Activated CD8-positive, alpha-beta memory T cell treated with anti-CD3 and anti-CD28 coated beads for 1 hour (primary cell): ENCODE results near the gene FOXO3.
"Not testable (repeated sequence)": the region's sequence is repeated elsewhere in the genome, so short reads cannot be mapped to it uniquely, and the experiment has no call there.

Experiments
- DNase-seq, 2 donors: peaks; one replicate each; pipeline ENCODE4 v3.0.0-alpha.2; 2020; ENCODE audit warnings: low read depth in 1 of 2; ENCODE audit errors: extremely low read depth in 1 of 2

Gene FOXO3

DNA sequence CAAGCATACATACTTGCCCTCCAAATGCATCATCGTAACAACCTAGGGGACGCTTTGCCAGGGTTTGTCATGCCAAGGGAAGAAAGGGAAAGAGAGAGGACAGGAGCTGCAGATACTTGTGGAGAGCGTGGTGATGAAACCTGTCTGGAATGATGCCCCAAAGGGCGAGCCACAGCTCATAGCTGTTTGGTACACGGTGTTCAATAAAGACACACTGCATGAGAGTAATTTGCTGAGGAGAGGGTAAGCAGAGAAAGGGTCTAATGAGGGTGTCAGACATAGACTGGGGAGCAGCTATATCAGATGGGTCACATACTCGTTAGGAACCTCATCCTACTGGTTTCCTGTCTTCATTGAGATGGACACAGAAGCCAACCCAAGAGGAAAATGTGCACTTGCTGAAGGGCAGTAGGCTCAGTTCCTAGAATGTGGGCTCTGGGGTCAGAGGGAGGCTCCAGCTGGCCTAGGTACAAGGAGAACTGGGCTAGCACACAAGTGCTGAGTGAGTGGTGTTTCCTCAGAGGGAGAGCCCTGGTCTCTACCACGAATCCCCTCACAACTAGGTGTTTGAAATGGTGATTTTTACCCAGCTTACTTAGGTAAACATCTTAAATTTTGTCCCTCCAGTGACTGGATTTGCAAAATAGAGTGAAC, 5.2 kb upstream of the FOXO3 start:
- DNase-seq, result no peak

DNA sequence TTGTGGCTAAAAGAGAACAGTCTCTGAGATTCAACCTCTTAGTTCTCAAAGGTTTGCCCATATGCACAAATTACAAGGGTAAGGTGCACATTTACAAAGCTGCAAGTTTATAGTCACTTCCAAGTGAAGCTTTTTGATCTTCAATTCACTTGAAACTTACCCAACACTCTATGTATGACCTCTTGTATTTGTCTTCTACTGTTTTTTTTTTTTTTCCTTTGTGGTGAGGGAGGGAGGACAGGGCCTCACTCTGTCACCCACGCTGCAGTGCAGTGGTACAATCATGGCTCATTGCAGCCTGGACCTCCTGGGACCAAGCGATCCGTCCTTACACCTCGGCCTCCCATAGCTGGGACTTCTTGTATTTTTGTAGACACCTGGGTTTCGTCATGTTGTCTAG, 4.5 kb upstream of the FOXO3 start:
- no peak for DNase-seq

DNA sequence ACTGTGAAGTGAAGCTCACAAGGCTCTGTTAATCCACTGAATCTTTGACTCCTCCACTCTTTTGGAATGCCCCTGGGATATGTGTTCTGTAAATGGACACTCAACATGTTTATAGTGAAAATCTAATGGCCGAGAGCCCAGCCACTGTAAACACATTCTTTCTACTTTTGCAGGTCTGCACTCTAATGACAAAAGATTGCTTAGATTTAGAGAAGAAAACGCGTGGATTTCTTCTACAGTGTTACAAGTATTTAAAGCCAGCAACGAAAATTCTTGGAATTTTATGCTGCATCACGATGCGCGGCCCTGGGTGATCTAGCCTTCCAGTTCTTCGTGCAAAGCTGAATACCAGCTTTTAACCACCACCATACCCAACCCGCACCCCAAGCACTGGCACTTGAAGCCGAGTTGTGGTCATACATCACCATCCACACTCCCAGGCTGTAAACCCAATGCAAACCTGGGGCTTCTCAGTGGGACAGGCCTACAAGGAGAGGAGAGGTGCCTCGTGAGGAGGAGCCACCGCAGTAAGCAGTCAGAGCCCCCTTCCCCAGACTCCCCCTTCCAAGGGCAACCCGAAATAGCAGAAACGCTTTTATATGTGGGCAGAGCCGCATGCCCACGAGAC, 3.7 kb upstream of the FOXO3 start:
- no peak for DNase-seq

DNA sequence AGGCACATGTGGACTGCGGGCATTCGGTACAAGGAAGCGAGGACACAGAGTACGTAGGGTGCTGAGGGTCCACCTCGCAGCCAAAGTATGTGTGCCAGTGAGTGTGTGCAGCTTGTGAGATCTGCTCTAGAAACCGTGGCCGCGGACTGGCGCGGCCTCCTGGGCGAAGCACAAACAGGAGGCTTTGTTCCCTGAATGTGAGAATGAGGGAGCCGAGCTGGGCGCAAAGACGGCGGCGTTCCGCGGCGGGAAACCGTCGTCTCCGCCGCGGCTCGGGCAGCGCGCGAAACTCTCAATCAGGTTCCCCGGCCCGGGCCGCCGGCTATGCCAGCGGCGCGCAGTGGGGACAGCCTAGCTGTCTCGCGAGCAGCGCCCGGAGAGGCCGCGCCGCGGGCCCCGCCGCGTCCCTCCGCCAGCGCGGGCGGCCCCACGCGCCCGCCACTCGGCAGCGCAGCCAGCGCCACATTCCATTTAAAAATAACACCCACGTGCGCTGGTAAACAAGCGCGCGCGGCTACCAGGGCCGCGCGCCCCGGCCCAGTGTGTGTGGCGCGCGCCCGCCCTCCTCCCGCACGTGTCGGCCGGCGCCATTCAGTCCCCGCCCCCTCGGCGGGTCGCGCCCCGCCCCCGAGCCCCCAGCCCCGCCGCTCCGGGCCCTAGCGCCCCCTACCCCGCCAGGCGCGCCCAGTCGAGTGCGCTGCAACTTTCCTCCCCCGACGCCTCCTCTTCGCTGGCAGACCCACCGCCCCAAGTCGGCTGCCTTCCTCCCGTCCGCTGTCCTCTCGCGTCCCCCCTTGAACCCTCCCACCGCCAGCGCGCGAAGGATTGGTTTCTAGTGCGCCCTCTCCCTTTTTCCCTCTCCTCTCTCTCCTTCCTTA, 3.0 kb upstream of the FOXO3 start:
- peak; percentile 36 to 74 for DNase-seq

DNA sequence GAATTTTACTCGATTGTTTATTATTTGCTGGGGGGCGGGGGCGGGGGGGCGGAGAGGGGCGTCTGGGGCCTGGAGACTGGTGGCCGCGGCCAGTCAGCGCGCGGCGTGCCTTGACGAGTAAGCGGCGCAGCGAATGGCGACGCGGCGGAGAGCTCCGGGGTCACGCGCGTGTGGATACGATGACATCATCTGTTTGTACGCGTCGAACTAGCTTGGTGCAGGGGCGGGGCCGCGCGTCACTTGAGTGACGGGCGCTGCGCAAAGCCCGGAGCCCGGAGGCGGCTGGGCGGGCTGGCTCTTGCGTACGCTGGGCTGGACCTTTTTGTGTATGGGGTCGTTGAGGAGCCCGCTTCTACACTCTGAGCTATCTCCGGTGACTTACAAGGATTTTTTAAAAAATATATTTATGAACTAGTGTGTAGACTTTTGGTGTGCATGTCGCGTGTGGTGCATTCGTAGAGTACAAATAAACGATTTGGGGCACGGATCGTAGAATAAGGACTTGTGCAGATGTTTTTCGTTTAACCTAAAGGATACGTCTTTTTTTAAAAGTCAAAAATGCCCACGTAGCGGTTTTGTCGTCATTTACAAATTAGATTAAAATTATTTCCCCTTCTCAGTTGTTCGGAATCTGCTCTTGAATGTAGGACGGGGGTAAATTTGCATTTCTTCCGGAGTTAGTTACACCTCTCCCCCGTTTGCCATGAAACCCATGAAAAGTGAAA, 2.2 kb upstream of the FOXO3 start:
- DNase-seq, result peak; percentile 90 to 95

DNA sequence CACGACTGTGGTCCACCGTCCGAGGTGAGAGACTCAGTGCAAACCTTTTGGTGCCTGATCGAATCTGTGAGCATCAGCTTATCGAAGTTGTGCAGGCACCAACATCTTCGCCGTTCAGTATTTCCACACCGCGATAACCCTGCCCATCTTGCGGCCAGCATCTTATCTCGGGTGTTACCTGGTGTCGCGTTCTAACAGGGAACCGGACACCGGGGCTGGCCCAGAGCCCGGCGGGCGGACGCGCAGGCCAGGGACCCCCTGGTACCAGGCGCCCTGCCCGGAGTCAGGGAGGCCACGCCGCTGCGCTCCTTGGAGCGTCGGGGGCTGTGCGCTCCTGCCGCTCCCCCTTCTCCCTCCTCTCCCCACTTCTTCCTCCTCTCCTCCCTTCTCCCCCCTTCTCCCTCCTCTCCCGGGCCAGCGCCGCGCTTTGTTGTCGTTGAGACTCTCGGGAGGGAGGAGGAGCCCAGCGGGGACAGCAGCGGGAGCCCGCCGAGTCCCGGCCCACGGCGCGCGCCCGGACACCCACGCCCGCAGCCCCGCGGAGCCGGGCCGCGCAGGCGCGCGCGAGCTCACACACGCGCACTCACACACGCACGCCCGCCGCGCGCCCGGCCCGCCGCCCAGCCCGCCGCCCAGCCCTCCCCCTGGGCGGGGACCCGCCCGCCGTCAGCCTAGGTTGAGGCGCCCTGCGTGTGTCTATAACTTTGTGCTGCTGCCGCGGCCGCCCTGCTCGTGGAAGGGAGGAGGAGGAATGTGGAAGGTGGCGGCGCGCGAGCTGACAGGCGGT, 1.4 kb upstream of the FOXO3 start:
- peak; percentile 70 to 77 for DNase-seq

DNA sequence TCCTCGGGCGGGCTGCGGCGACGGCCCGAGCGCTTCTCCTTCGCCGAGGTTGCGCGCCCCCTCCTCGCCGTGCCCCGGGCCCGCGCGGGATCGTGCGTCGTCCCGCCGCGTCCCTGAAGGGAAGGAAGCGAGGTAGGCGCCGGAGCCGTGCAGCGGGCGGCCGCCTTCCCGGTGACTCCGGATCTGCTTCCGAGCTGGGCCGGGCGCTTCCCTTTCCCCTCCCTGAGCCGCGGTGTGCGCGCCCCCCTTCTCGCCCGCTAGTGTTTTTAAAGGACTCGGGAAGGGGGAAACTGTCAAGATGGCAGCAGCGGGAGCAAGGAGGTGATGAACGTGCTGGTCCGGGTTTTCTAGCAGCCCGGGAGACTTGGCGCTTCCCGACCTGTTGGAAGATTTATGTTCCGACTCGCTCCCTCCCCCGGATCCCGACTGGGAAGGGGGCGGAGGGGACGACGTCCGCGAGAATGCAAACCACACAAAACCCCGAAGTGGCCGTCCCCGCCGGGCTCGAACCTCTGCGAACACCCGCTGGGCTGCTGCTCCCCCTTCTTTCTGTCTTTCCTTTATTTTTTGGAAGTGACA, 744 bp upstream of the FOXO3 start:
- no peak for DNase-seq

DNA sequence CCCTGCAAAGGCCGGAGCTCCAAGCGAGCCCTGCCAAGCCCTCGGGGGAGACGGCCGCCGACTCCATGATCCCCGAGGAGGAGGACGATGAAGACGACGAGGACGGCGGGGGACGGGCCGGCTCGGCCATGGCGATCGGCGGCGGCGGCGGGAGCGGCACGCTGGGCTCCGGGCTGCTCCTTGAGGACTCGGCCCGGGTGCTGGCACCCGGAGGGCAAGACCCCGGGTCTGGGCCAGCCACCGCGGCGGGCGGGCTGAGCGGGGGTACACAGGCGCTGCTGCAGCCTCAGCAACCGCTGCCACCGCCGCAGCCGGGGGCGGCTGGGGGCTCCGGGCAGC, 561 bp downstream of the FOXO3 start:
- not testable (repeated sequence) for DNase-seq

DNA sequence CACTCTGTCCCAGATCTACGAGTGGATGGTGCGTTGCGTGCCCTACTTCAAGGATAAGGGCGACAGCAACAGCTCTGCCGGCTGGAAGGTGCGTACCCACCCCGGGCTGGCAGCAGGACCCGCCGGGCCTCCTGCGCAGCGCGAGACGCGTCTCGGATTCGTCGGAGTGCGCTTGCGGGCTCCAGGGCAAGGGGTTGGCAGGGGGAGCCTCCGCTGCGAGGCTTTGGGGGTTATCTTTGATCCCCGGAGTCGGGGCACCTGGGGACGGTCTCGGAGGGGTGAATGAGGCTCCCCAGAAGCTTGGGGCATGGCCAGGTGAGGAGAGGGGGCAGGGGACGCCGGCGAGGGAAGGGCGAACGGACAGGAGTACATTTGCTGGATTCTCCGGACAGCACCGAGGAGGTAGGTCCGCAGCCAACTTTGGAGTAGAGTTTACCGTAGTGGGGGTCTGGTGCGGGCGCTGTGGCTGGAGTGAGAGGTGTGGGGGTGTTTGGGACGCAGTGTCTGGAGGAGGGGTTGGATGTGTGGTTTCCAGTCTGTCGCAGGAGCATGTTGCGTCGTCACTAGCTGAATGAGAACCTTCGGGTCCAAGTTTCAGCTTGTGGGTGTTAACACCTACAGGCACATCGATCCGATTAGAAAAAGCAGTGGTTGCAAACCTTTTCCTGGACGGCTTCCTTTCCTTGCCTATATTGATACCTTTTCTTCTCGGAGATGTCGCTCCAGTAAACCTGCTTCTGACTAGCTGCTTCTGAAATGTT, 1.2 kb downstream of the FOXO3 start:
- no peak for DNase-seq

DNA sequence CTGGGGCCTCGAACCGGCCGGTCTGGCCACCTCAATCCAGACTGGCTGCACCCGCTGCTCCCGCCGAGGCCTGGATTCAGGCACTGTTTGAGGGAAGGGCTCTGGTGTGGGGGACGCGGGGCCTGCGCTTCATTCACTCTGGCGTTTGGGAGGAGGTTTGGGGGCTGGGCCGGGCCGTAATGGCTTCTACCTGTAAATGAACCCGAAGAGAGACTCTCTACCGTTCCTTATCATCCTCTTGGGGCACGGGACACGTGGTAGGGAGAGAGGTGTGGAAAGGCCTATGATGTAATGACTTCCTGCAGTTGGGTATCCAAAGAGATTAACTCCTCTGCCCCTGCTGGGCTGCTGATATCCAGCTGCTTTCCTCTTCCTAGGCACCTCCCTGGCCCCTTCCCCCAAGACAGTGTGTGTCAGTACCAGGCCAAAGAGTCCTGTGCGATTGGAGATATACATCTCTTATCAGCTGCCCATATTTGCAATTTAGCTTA, 1.8 kb downstream of the FOXO3 start:
- no peak for DNase-seq

DNA sequence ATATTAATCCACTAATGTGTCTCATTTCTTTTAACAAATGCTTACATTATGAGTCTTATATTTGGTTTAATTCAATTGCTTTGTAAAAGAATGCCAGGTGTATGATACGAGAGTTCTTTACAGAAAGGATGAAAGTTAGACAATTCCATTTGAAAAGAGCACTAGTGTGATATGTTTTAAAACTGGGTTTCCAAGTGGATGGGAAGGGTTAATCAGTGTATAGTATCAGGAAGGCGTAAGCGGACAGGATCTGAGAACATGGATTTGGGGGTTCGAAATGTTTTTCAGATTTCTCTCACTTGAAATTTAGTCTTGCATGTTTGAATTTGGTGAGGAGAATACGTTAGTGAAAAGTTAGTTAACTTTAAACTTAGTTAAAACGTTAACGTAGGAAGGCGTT, 2.6 kb downstream of the FOXO3 start:
- DNase-seq, result no peak

DNA sequence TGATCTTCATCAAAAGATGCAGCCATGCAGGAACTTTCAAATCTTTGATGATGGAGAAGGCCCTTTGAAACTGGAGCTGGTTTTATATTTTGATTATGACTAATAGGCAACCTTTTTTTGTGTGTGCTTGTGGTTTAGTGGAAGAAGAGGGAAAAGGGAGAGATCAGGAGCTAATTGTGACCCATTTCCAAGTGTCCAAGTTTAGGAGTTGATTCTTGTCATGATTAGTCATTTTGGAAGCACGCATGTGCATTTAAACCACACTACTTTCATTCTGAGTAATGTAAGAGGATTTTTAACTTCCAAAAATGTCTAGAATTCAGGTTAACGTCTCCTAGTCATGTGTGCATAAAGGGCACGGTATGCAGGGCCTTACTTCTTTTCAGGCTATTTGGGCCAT, 3.5 kb downstream of the FOXO3 start:
- DNase-seq, result no peak

DNA sequence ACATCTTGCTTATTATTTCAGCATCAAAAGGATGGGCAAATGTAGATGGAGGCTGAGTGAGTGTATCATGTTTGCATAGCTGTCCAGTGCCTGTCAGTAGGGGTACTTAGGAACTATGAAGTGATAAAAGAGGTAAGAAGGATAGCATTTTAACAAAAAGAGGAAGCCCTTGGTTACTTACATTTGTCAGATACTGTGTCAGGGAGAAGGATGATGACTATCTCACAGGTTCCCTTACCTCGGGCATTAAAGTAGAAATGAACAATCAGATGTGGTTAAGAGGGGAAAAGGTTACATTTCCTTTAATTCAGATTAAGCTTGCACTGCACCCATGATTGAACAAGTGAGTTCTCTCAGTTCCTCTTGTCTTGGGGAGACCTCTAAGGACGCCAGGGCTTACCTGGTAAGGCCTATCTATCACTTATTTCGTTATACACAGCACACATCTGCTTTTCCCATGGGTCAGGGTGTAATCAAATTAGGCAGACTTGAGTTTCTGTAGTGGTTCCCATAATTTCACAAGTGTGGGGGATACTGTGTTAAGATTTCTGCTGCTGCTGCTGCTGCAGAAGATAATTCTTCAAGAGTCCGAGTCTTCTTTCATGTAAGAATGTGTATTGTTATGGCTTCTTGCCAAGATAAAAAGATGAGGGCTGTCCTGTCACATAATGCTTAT, 4.5 kb downstream of the FOXO3 start:
- no peak for DNase-seq

DNA sequence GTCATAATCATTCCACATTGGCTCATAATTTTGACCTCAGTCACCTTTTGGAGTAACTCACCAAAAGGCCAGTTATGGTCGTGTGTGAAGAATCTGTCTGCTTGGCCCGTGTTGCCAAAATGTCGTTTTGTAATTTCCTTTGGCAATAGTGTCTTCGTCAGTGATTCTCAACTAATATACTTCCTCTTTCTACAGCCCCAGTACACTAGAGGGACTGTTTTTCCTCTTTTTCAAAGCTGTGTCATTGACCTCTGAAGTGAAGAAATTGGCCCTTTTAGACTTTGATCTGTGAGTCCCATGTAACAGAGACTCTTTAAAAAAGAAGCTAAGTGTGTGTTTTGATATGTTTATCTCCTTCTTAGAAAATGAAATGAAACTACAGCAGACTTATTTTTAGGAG, 5.2 kb downstream of the FOXO3 start:
- no peak for DNase-seq

DNA sequence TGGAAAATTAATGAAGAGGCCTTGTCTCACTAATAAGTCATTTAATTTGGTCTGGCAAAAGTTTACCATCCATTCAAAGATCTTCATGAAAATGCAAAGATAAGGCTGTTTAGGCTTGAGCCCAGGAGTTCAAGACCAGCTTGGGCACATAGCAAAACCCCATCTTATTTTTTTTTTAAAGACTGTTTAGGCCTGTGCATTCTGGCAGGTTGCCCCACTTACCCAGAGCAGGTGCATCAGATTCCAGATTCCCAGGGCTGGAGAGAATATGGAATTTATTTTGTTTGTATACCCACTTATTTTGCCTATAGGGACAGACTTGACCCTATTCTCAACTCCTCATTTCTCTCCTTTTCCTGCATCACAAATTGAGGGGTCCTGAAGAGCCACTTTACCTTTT, 5.7 kb downstream of the FOXO3 start:
- DNase-seq, result no peak

DNA sequence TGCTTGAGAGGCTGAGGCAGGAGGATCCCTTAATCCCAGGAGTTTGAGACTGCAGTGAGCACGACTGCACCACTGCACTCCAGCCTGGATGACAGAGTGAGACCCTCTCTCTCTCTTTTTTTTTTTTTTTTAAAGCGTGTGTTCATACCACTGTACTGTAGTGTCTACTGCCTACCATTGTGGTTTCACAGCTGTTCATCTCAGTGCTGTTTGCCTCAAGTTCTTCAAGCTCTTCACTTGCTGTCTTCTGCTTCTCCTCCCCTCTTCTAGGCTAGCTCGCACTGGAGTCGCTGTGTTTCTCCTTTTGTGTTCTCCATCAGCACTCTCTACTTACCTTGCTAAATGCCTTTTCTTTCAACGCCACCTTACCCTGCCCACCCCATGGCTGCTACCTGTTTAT, 7.4 kb downstream of the FOXO3 start:
- DNase-seq, result no peak

DNA sequence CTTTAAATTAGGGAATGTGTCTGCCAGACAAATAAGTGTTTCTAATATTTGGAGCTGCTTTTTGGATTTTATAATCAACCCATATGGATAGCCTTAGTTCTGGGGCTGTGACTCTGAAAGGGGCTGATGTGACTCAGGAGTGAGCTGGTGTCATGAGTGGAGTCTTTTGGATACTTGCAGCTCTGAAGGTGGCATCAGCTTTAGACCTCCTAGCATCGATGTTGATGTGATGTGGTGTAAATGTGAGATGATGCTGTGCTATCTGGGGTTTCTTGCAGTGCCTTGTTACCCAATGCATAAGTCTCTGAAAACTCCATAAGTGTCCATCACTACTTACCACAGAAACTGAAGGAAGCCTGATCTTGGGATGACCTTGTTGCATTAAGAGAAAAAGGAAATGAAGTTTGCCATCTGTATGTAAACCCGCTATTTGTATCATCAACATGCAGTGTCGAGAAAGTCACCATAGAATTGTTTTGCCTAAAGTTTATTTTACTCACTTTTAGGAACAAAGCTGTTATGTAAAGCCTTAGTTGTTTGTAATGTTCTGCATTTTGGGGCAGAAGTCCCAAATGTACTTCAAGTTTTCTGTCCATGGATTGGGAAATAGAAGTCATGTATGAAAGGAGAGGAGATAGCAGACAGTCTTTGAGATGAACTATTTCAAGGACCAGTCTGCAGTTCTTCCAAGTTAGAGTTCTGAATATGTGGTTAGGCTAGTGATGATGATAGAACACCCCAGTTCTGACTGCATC, 8.0 kb downstream of the FOXO3 start:
- DNase-seq, result no peak

DNA sequence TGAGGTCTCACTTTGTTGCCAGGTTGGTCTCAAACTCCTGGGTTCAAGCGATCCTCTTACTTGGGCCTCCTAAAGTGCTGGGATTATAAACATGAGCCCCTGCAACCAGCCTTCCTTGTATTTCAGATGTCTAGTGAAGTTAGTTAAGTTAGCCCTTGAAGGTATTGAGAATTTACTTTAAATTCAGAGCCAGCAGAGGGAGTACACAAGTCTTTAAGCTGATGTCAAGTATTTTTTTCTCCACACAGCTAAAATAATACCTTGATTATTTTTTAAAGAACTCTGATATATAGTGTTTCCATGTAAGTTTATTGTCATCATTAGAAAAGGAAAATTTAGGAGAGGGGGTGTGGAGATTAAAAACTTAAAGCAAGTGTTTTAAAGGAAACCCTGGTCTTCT, 9.8 kb downstream of the FOXO3 start:
- DNase-seq, result no peak
